HepG2 (cell line): ENCODE data around the gene MEF2A. TPM values are rescaled to one million over a fixed set of nuclear protein-coding genes. Genes with fewer than 3 reads are reported as not detected.

Experiments used
- ARHGAP35 ChIP-seq: sonication (generic); formaldehyde crosslinking; IDR thresholded peaks from 2 replicates; pipeline ENCODE4 v1.9.0; 2022; ENCODE audit warnings: mild to moderate bottlenecking, inconsistent platforms, moderate library complexity, missing genetic modification reagents, borderline replicate concordance
- ATF1 ChIP-seq: IDR thresholded peaks from 2 replicates; pipeline ENCODE4 v1.6.1; 2016; ENCODE audit warnings: mild to moderate bottlenecking, control low read depth
- CBFB ChIP-seq: sonication (generic); formaldehyde crosslinking; IDR thresholded peaks from 2 replicates; pipeline ENCODE4 v1.4.0; 2020; ENCODE audit warnings: missing genetic modification reagents
- ERF ChIP-seq: IDR thresholded peaks from 2 replicates; pipeline ENCODE4 v1.6.1; 2018; ENCODE audit warnings: missing biosample characterization, missing genetic modification reagents
- POLR2AphosphoS5 ChIP-seq: IDR thresholded peaks from 2 replicates; pipeline ENCODE4 v1.6.1; 2012; ENCODE audit warnings: low read depth, low read length
- RNF2 ChIP-seq: fragments of 450-650 bp; conservative IDR thresholded peaks from 2 replicates; pipeline ENCODE4 v1.6.1; 2016; ENCODE audit warnings: low read depth
- SP1 ChIP-seq, 2 experiments: fragments of 450-650 bp in 1 of 2; sonication (generic) in 1 of 2; formaldehyde crosslinking in 1 of 2; IDR thresholded peaks; 2 replicates each; pipeline versions ENCODE4 v1.4.0 to v1.6.1; 2016 to 2020; ENCODE audit warnings: missing genetic modification reagents in 1 of 2
- ZMYM3 ChIP-seq: sonication (generic); formaldehyde crosslinking; IDR thresholded peaks from 2 replicates; pipeline ENCODE4 v1.5.1; 2020; ENCODE audit warnings: mild to moderate bottlenecking, missing genetic modification reagents
- ZNF224 ChIP-seq: sonication (generic); formaldehyde crosslinking; IDR thresholded peaks from 2 replicates; pipeline ENCODE4 v1.5.0; 2020; ENCODE audit warnings: mild to moderate bottlenecking, missing genetic modification reagents
- ZNF3 ChIP-seq: IDR thresholded peaks from 2 replicates; pipeline ENCODE4 v1.7.0; 2017; ENCODE audit warnings: inconsistent platforms
- ZNF343 ChIP-seq: sonication (generic); formaldehyde crosslinking; IDR thresholded peaks from 2 replicates; pipeline ENCODE4 v1.4.0; 2020; ENCODE audit warnings: mild to moderate bottlenecking, missing genetic modification reagents
- ZNF547 ChIP-seq: sonication (generic); formaldehyde crosslinking; IDR thresholded peaks from 2 replicates; pipeline ENCODE4 v1.5.1; 2020; ENCODE audit warnings: mild to moderate bottlenecking, missing genetic modification reagents
- ZNF746 ChIP-seq: sonication (generic); formaldehyde crosslinking; IDR thresholded peaks from 2 replicates; pipeline ENCODE4 v1.8.0; 2022; ENCODE audit warnings: mild to moderate bottlenecking, missing genetic modification reagents
- ZSCAN22 ChIP-seq: sonication (generic); formaldehyde crosslinking; IDR thresholded peaks from 2 replicates; pipeline ENCODE4 v1.4.0; 2020; ENCODE audit warnings: mild to moderate bottlenecking, missing genetic modification reagents
- polyA plus RNA-seq, 8 experiments: library from polyadenylated mRNA; depleted of rRNA in 3 of 8; stranded (reverse) in 7 of 8; unstranded in 1 of 8; fragments of >200 nt; fragmentation: Illumina TruSeq in 4 of 8; extraction: Trizol in 4 of 8; gene quantifications; 2 replicates each; pipeline versions ENCODE4 v1.2.1 to v1.2.3, GENCODE V29; 2011 to 2016; ENCODE audit warnings: low read depth in 4 of 8, missing spikeins in 1 of 8, mixed read lengths in 1 of 8; ENCODE audit not compliant: insufficient read depth in 1 of 8
- total RNA-seq, 5 experiments: library from RNA; depleted of rRNA; stranded (reverse); fragments of >200 nt; fragmentation: Illumina TruSeq; extraction: Trizol; gene quantifications; 2 replicates each; pipeline ENCODE4 v1.2.3, GENCODE V29; 2016; ENCODE audit warnings: low read depth in 1 of 5
- TF ChIP-seq, protein P1 (sequence below): sonication (generic); formaldehyde crosslinking; IDR thresholded peaks from 2 replicates; pipeline ENCODE4 v1.4.0; 2020; ENCODE audit warnings: mild to moderate bottlenecking, missing genetic modification reagents
- TF ChIP-seq, protein P2 (sequence below): sonication (generic); formaldehyde crosslinking; IDR thresholded peaks from 2 replicates; pipeline ENCODE4 v1.4.0; 2020; ENCODE audit warnings: mild to moderate bottlenecking, missing genetic modification reagents
- TF ChIP-seq, protein P3 (sequence below): sonication (generic); formaldehyde crosslinking; IDR thresholded peaks from 2 replicates; pipeline ENCODE4 v1.4.0; 2020; ENCODE audit warnings: missing genetic modification reagents

Gene MEF2A
- total and polyA plus RNA-seq, 2 of the 13 experiments (the other 11 are each of a cell fraction or from before 2014, with no cell fraction given), result 15.2 to 24.4 TPM

DNA sequence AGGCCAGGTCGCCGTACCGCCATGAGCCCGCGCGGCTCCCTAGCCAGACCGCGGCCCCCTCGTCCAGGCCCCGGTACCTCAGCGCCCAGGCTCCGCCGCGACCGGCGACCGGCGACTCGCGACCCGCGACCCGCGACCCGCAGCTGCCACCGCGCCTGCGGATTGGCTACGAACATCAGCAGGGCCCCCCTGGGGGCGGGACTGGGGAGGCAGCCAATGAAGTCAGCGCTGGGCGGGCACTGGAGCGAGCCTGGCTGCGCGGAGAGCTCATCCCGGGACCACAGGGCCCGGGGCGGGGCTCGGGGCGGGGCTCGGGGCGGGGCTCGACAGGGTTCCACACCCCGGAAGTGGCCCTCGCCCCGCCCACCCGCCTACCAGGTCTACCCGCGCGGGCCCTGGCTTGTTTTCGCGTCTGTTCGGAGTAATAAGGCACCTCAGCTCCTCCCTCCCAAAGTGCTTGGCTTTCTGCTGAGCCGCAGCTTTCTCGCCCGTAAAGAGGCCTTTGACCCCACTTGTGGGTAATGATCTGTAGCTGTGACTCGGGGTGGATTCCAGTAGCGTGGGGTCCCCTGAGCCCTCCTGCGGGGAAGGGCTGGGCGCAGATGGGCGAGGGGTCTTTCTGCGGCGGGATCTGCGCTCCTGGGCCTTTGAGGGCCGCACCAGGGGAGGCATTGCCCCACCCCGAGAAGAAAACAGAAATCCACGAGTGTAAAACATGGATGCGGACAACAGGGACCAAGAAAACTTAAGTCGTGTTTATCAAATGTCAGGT lies 167.7 kb downstream of the MEF2A start, which contains the start of gene LYSMD4 (continued):
- no peak; the same call in 1 of the 2 replicates for TF ChIP-seq CBFB (CRISPR knock-in tag)
- TF ChIP-seq ZMYM3 (CRISPR knock-in tag), result peak; percentile 49; the same call in 1 of the 2 replicates
- no peak for TF ChIP-seq SP1 (IDR thresholded peaks at IDR 0.05)
- peak; percentile 64 for TF ChIP-seq SP1 (CRISPR knock-in tag; IDR thresholded peaks at IDR 0.05)
- TF ChIP-seq ZNF343 (CRISPR knock-in tag), result no peak
- peak; percentile 94 for TF ChIP-seq POLR2AphosphoS5
- TF ChIP-seq ZNF224 (CRISPR knock-in tag), result no peak
- TF ChIP-seq ZSCAN22 (CRISPR knock-in tag), result no peak
- no peak for TF ChIP-seq ZNF746 (CRISPR knock-in tag)
- TF ChIP-seq, protein P1, sequence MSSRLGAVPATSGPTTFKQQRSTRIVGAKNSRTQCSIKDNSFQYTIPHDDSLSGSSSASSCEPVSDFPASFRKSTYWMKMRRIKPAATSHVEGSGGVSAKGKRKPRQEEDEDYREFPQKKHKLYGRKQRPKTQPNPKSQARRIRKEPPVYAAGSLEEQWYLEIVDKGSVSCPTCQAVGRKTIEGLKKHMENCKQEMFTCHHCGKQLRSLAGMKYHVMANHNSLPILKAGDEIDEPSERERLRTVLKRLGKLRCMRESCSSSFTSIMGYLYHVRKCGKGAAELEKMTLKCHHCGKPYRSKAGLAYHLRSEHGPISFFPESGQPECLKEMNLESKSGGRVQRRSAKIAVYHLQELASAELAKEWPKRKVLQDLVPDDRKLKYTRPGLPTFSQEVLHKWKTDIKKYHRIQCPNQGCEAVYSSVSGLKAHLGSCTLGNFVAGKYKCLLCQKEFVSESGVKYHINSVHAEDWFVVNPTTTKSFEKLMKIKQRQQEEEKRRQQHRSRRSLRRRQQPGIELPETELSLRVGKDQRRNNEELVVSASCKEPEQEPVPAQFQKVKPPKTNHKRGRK (CRISPR knock-in tag), result no peak
- no peak for TF ChIP-seq ARHGAP35
- TF ChIP-seq, protein P2, sequence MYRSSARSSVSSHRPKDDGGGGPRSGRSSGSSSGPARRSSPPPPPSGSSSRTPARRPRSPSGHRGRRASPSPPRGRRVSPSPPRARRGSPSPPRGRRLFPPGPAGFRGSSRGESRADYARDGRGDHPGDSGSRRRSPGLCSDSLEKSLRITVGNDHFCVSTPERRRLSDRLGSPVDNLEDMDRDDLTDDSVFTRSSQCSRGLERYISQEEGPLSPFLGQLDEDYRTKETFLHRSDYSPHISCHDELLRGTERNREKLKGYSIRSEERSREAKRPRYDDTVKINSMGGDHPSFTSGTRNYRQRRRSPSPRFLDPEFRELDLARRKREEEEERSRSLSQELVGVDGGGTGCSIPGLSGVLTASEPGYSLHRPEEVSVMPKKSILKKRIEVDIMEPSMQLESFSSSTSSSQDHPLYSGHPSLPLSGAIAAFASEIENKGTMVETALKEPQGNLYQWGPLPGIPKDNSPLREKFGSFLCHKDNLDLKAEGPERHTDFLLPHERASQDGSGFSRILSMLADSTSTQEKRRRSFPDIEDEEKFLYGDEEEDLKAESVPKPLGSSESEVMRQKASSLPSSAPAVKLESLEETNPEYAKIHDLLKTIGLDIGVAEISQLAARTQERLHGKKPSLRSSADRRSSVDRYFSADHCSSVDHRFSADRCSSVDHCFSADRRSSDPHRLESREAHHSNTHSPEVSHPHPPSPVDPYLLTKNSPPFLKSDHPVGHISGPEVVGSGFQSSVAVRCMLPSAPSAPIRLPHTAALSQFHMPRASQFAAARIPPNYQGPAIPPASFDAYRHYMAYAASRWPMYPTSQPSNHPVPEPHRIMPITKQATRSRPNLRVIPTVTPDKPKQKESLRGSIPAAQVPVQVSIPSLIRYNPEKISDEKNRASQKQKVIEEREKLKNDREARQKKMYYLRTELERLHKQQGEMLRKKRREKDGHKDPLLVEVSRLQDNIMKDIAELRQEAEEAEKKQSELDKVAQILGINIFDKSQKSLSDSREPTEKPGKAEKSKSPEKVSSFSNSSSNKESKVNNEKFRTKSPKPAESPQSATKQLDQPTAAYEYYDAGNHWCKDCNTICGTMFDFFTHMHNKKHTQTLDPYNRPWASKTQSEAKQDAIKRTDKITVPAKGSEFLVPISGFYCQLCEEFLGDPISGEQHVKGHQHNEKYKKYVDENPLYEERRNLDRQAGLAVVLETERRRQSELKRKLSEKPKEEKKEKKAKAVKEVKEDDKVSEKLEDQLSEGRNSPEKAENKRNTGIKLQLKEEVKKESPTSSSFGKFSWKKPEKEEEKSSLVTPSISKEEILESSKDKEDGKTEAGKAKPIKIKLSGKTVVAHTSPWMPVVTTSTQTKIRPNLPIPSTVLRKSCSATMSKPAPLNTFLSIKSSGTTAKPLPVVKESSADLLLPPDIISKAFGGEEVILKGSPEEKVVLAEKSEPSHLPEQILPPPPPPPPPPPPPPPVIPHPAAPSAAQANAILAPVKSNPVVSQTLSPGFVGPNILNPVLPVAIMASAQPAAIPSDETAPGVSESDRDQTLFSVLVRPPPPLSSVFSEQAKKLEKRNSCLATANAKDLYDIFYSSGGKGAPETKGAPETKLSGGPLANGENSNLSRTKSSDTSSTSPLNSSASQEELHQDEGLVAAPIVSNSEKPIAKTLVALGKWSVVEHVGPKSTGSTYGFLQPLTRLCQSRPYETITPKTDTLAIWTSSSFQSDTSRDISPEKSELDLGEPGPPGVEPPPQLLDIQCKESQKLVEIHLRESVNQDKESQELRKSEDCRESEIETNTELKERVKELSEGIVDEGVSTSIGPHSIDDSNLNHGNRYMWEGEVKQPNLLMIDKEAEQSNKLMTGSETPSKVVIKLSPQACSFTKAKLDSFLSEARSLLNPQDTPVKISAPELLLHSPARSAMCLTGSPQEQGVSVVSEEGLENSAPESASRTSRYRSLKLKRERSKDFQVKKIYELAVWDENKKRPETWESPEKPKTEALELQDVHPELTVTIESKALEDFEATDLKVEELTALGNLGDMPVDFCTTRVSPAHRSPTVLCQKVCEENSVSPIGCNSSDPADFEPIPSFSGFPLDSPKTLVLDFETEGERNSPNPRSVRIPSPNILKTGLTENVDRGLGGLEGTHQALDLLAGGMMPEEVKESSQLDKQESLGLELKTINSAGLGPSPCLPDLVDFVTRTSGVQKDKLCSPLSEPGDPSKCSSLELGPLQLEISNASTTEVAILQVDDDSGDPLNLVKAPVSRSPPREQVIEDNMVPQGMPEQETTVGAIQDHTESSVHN (CRISPR knock-in tag), result no peak
- TF ChIP-seq, protein P3, sequence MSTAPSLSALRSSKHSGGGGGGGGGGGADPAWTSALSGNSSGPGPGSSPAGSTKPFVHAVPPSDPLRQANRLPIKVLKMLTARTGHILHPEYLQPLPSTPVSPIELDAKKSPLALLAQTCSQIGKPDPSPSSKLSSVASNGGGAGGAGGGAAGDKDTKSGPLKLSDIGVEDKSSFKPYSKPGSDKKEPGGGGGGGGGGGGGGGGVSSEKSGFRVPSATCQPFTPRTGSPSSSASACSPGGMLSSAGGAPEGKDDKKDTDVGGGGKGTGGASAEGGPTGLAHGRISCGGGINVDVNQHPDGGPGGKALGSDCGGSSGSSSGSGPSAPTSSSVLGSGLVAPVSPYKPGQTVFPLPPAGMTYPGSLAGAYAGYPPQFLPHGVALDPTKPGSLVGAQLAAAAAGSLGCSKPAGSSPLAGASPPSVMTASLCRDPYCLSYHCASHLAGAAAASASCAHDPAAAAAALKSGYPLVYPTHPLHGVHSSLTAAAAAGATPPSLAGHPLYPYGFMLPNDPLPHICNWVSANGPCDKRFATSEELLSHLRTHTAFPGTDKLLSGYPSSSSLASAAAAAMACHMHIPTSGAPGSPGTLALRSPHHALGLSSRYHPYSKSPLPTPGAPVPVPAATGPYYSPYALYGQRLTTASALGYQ (CRISPR knock-in tag), result no peak
- TF ChIP-seq RNF2, result 0 out of 2 replicates have a peak, but pooled peaks have one; percentile 8
- TF ChIP-seq ZNF3, result no peak
- TF ChIP-seq ATF1, result no peak
- TF ChIP-seq ZNF547 (CRISPR knock-in tag), result no peak
- TF ChIP-seq ERF (CRISPR knock-in tag), result no peak
